Osteoblast (primary cell): ENCODE results near the gene RYR3. TPM values are rescaled to one million over a fixed set of nuclear protein-coding genes. Genes with fewer than 3 reads are reported as not detected.

ENCODE experiments used
- DNase-seq: peaks from one replicate; pipeline ENCODE4 v3.0.0; 2011; ENCODE audit warnings: low spot score, mixed read lengths; ENCODE audit not compliant: insufficient read length; ENCODE audit errors: missing footprints
- H2AFZ ChIP-seq: 2 replicates; pipeline ENCODE4 v1.6.0; 2011; ENCODE audit warnings: mild to moderate bottlenecking, low read length
- H3K27ac ChIP-seq: 2 replicates; pipeline ENCODE4 v1.5.1; 2011; ENCODE audit warnings: mild to moderate bottlenecking, low read depth, low read length, moderate library complexity
- H3K27me3 ChIP-seq: 2 replicates; pipeline ENCODE4 v1.6.0; 2012; ENCODE audit warnings: mild to moderate bottlenecking, control low read depth, inconsistent platforms, low read length, moderate library complexity; ENCODE audit not compliant: insufficient read depth
- H3K36me3 ChIP-seq: 2 replicates; pipeline ENCODE4 v1.5.1; 2011; ENCODE audit warnings: mild to moderate bottlenecking, low read length, control low read depth, moderate library complexity; ENCODE audit not compliant: insufficient read depth
- H3K4me1 ChIP-seq: 2 replicates; pipeline ENCODE4 v1.5.1; 2011; ENCODE audit warnings: mild to moderate bottlenecking, low read length, control low read depth, moderate library complexity; ENCODE audit not compliant: insufficient read depth
- H3K4me2 ChIP-seq: 2 replicates; pipeline ENCODE4 v1.6.0; 2011; ENCODE audit warnings: mild to moderate bottlenecking, low read length; ENCODE audit not compliant: insufficient read depth
- H3K4me3 ChIP-seq: fragments of 200-600 bp; sonication (generic); 3 replicates; pipeline ENCODE4 v1.5.1; 2012; ENCODE audit warnings: mild to moderate bottlenecking, low read length, inconsistent platforms; ENCODE audit not compliant: insufficient read depth
- H3K79me2 ChIP-seq: 2 replicates; pipeline ENCODE4 v1.6.0; 2012; ENCODE audit warnings: mild to moderate bottlenecking, low read length, control low read depth, inconsistent platforms; ENCODE audit not compliant: insufficient read depth
- H3K9me3 ChIP-seq: 2 replicates; pipeline ENCODE4 v1.5.1; 2011; ENCODE audit warnings: low read depth, low read length, control low read depth
- H4K20me1 ChIP-seq: 2 replicates; pipeline ENCODE4 v1.6.0; 2012; ENCODE audit warnings: mild to moderate bottlenecking, low read length, control low read depth; ENCODE audit not compliant: insufficient read depth
- CTCF ChIP-seq: IDR thresholded peaks from 2 replicates; pipeline ENCODE4 v1.5.1; 2011; ENCODE audit warnings: mild to moderate bottlenecking, low read depth, low read length, moderate library complexity; ENCODE audit errors: extremely low read depth
- total RNA-seq: library from RNA; depleted of rRNA; stranded (reverse); fragments of >200 nt; gene quantifications from 2 replicates; pipeline ENCODE4 v1.2.3, GENCODE V29; 2012

The RYR3 gene
- total RNA-seq, 1 donor, result not detected

- TF ChIP-seq CTCF, result no peak
Observed at GRCh38 chr15:33655488-33655887, 344.7 kb downstream of the RYR3 start.

GRCh38 chr15:33656168-33656567 is 345.4 kb downstream of the RYR3 start:
- Histone ChIP-seq H3K4me2 (no peak overlapping the region), H3K27me3 (no peaks in the 10 kb centered on the region), H3K27ac (no peak overlapping the region), H3K4me3 (no peak overlapping the region), H3K36me3 (no peaks in the 10 kb centered on the region), H3K9me3 (no peaks in the 10 kb centered on the region), H3K4me1 (no peaks in the 10 kb centered on the region), H4K20me1 (no peaks in the 10 kb centered on the region), H2AFZ (no peak overlapping the region), H3K79me2 (no peaks in the 10 kb centered on the region)
- DNase-seq, result no peak
- TF ChIP-seq CTCF, result no peak

More at GRCh38 chr15:33655488-33655887, 344.7 kb downstream of the RYR3 start:
- no peak for DNase-seq
- Histone ChIP-seq H3K27ac (no peak overlapping the region), H4K20me1 (no peaks in the 10 kb centered on the region), H3K27me3 (no peaks in the 10 kb centered on the region), H3K4me3 (no peak overlapping the region), H3K4me2 (no peak overlapping the region), H3K4me1 (no peaks in the 10 kb centered on the region), H3K79me2 (no peaks in the 10 kb centered on the region), H2AFZ (no peak overlapping the region), H3K36me3 (no peaks in the 10 kb centered on the region), H3K9me3 (no peaks in the 10 kb centered on the region)

GRCh38 chr15:33660151-33660550 is 349.4 kb downstream of the RYR3 start:
- H3K36me3 ChIP-seq, result no peaks in the 10 kb centered on the region
- no peak overlapping the region for H3K27ac ChIP-seq
- H3K9me3 ChIP-seq, result no peaks in the 10 kb centered on the region
- TF ChIP-seq CTCF, result no peak
- no peak overlapping the region for H3K4me3 ChIP-seq
- H3K4me2 ChIP-seq, result no peak overlapping the region
- DNase-seq, result no peak
- no peaks in the 10 kb centered on the region for H4K20me1 ChIP-seq
- H2AFZ ChIP-seq, result no peak overlapping the region
- H3K79me2 ChIP-seq, result no peaks in the 10 kb centered on the region
- H3K27me3 ChIP-seq, result no peaks in the 10 kb centered on the region
- H3K4me1 ChIP-seq, result no peaks in the 10 kb centered on the region

- Histone ChIP-seq H3K79me2 (no peaks in the 10 kb centered on the region), H3K27me3 (no peaks in the 10 kb centered on the region), H3K4me3 (no peak overlapping the region), H3K4me1 (no peaks in the 10 kb centered on the region), H3K27ac (no peak overlapping the region), H3K4me2 (no peak overlapping the region), H3K9me3 (no peaks in the 10 kb centered on the region), H4K20me1 (no peaks in the 10 kb centered on the region), H2AFZ (no peak overlapping the region), H3K36me3 (no peaks in the 10 kb centered on the region)
- peak; percentile 67 for DNase-seq
- TF ChIP-seq CTCF, result no peak
Observed at GRCh38 chr15:33662014-33662413, 351.2 kb downstream of the RYR3 start.
